Activated effector memory CD4-positive, alpha-beta T cell treated with Interleukin-2 at 50 U/mL for 16 hours (primary cell): Measurements from ENCODE around the gene ABAT.
A peak's percentile ranks its signal among the peaks of the same experiment; 100 is the strongest.
"Not testable (repeated sequence)": the region's sequence is repeated elsewhere in the genome, so short reads cannot be mapped to it uniquely, and the experiment has no call there.

Experiments
- DNase-seq: peaks from one replicate; pipeline ENCODE4 v3.0.0-alpha.2; 2020

ABAT gene

DNA sequence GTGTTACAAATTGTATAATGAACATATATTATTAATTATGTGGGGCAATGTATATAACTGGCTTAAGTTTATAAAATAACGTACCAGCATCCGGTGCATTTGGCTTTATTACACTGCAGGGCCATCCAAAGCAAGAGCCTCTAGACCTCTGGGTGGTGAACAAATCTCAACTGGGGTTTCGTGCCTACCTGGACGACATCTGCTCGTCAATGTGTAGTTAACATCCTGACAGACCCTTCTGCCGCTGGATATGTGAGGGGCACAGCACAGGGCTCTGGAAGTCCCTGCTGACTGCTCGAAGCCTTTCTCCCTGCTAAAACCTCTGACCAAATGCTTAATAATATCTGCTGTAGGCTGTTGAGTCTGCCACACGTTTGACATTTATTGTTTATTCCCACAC is 120.7 kb downstream of the ABAT start:
- DNase-seq: no peak

DNA sequence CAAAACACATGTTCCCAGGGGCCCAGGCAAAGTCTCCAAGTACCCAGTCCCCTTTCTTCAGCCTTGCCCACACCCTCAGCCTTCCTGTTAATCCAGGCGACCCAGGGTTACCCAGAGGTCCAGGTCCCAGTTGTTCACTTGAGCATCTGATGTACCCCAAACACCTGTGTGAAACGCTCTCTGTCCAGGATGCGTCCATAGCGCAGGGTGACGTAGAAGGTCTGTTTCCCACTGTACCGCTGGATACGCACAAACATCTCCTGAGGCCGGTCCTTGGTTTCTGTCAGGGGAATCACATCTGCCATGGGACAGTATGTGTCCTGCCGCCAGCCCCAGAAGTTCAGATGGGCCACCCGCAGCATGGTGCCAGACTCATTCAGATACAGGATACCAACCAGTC is 121.4 kb downstream of the ABAT start:
- no peak for DNase-seq

DNA sequence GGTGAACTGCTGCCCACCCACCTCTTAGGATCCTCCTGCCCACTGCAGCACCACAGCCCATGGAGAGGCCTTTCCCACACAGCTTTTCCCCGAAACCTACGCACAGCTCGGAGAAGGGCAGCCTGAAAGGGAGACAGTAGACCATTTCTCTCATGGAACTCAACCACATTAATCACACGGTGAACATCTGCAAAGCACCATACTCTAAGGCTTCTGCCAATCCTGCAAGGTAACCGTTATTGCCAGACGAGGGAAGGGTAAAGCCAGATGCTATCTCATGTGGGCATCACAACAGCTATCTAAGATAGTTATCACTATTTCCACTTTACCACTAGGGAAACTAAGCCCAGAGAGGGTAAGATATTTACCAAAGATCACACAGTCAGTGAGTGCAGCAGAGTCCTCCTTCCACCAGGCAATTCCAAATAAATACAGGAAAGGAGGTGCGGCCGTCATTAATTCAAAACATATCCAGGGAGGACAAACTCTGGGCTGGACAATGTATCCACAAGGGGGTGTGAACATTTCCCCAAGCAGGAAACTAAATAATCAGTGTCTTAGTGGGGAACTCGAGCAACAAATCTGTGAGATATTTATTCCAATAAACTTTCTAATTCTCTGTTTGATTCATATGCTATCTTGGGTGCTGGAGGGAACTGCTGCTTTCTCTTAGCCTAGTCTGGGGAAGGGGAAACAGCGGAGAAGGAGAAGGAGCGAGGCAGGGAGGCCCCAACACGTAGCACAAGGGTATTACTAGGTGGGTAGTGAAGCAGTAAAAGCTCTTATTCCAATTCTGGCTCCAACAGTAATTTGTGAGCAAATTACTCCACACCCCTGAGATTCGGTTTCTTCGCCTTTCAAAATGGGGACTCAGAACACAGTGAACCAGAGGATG is 122.3 kb downstream of the ABAT start:
- no peak for DNase-seq

DNA sequence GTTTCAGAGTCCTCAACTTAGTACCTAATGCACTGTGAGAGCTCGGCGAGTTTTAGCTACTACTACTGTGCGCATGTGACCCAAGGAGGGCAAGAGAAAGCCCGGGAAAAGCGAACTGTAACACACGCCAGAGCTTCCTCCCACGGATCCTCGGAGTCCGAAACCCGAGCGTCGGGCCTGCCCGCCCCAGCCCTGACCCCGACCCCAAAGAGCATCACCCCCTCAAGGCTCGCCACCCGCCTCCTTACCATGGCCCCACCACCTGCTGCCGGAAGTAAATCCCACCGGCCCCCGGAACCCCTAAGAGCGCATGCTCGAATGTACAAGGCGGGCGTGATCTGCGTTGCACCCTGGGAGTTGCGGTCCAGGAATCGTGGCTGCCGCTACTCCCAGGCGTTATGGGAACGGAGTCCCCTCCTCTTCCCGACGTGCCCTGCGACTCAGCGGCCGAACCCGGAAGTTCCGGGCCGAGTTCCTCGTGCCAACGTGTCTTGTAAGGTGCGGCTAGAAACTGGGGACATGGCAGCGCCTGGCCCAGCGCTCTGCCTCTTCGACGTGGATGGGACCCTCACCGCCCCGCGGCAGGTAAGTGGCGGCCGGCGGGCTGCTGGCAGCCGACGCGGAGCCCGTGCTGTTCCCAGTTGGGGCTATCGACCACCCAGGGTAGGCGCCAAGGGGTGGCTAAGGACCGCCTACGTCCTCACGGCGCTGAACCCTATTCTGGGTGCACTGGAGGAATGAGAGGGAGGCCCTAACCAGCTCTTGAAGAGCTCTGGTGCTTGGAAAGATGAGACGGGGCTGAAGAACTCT is 123.2 kb downstream of the ABAT start, which contains the start of the genes PMM2 and TMEM186:
Gene PMM2 (plus strand): TSS at position 476 of the 810 bp plus-strand sequence. CDS start 44 bp downstream, at position 520.
Gene TMEM186 (minus strand): TSS at position 276 of the 810 bp plus-strand sequence. CDS start 25 bp downstream, at position 251.
- DNase-seq: peak; percentile 93

DNA sequence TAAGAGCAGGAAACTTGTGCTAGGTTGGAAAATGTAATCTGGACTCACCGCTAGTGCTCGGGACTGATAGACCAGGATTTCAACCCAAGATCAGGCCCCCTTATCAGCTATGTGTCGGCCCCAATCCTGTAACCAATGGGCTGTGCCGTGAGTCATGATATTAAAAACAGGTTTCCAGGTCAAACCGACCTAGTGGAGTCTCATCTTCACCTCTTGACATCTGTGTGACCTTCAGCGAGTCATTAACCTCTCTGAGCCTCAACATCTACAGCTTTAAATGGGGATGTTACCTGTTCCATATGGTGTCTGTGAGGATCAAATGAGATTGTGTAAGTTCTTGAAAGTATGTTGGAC is 123.7 kb downstream of the ABAT start:
- no peak for DNase-seq

DNA sequence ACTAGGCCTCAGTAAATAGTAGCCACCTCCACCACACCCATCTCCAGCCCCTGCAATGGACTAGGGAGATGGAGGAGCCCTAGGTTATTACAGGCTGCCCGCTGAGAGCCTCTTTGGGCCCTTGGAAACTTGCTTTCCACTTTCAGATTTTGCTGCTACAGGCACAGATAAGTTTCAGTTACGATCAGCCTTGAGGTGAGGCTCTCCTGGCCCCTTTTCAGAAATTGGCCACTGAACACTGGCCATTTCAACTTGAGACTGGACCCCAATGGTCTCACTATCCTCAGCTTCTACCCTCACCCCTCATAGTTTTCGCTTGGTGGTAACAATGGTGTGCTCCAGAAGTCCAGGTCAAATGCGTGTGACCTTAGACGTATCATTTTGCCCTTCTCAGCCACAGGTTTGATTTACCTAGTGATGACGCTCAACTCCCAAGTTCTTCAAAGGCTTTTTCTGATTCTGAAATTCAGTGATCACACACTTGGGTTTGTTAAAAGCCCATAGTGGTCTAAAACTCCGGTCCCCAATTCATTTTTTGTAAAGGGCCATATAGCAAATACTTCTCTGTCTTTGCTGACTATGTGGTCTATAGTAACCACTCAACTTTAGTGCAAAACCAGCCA is 124.2 kb downstream of the ABAT start:
- DNase-seq: no peak

DNA sequence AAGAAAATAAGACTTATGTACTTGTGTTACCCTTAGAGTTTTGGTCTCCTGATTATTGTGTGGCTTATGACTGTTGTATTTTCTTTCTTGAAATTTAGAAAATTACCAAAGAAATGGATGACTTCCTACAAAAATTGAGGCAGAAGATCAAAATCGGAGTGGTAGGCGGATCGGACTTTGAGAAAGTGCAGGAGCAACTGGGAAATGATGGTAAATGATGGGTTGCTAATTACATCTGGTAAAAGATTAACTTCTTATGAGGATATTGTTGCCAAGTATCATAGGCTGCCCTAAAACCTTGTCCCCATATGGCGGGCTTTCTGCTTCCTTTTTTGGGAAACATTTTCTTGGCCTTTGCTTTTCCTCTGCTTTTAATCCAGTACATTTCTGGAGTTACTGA is 127.3 kb downstream of the ABAT start:
- no peak for DNase-seq

DNA sequence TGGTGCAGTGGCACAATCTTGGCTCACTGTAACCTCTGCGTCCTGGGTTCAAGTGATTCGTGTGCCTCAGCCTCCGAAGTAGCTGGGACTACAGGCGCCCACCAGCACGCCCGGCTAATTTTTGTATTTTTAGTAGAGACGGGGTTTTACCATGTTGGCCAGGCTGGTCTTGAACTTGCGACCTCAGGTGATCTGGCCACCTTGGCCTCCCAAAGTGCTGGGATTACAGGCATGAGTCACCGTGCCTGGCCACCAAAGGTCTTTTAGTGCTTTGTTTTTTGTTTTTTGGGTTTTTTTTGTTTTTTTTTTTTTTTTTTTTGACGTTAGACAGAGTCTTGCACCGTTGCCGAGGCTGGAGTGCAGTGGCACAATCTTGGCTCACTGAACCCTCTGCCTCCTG is 129.3 kb downstream of the ABAT start:
- DNase-seq: not testable (repeated sequence)

DNA sequence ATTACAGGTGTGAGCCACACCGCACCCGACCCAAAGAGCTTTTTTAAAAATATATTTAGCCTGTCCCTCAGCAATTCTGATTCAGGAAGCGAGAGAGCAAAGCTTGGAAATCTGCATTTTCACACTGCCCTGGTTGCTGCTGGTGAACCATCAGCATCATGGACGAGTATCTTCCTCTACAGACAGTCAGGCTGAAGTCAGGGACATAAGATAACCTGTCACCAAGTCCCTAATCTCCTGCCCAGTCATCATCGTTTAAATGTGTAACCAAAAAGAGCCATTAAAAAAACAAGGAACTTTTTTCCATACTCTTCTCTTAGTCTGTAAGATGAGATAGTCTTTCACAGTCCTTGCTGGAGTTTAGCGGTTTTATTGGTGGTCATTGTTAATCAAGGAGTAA is 129.9 kb downstream of the ABAT start:
- DNase-seq: no peak

DNA sequence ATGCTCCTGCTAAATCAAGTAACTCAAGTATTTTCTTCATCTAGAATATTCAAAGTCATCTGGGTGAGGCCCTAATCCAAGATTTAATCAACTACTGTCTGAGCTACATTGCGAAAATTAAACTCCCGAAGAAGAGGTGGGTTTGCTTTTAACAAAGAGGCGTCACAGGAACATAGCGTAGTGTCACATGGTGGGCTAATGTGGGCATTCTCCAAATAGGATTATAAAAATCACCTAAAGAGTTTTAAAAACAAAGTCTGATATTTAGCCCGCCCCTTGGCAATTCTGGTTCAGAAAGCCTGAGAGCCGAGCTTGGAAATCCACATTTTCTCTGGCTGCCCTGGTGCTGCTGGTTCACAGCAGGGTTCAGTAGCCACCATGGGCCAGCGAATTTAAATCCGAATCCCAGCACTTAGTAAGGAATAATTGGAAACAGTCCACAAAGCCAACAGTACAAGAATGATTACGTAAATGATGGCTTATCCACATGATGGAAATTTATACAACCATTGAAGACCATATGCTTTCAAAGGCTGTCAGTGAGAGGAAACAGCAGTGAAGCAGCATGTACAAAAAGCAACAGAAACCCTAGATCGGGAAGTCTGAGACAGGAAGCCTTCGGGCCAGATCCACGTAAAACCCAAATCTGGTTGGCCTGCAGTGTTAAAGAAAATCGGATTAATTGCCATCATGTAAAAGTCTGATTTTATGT is 132.0 kb downstream of the ABAT start:
- DNase-seq: no peak

DNA sequence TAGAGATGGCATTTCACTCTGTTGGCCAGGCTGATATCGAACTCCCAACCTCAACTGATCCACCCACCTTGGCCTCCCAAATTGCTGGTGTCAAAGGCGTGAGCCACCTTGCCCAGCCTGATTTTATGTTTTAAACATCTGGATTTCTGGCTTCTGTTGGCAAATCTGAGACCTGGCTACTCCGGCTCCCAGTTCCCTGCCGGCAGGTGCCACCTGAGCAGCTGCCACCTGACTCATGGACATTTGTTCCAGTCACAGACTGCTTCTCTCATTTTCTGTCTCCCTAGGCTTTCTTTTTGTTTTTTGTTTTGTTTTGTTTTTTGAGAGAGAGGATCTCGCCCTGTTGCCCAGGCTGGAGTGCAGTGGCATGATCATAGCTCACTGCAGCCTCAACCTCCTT is 132.8 kb downstream of the ABAT start:
- DNase-seq: no peak

DNA sequence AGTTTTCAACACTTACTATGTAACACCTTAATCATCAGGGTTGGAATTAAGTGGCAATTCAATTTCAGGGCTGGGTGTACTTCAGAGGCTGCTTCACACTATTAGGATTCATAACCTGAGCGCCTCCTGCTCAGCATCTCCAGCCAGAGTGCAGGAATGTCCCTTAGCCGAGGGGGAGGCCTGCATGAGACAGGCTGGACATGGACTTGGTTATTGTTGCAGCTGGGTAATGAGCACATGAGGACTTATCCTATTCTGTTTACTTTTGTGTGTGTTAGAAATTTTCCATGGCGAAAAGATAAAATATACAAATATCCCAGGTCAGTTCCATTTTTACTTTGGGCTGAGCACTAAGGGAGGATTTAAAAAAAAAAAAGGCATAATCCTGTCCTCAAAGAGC is 133.6 kb downstream of the ABAT start:
- no peak for DNase-seq

DNA sequence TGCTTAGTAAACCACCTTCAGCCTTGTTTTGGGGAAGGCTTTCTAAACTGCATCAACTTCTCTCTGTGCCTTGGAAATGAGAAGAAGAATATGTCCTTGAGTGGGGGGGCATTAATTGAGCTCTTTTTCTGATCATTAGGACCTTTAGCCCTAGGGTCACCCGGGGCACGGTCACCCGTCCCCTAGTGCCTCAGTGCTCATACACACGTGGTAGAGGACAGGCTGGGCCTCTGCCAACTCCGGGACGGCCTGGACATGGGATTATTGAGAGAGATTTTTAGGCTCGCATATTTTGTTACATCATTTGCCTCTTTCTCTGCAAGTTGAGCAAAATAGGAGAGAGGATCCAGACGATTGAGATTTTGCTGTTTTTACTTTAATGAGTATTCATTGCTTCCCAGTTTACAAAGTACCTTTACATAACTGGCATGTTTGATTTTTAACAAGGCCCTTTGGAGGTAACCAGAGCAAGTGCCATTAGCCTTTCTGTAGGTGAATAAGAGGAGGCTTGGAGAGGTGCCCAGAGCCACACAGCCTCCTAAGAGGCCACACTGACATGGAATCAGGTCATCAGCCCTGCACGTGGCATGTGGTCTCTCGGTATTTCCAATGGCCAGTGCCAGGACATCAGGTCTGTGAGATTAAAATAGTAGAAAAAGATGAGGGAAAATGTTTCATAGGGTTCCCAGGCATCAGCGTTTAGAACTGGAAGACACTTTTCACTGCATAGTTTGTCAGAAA is 134.4 kb downstream of the ABAT start:
- DNase-seq: no peak

DNA sequence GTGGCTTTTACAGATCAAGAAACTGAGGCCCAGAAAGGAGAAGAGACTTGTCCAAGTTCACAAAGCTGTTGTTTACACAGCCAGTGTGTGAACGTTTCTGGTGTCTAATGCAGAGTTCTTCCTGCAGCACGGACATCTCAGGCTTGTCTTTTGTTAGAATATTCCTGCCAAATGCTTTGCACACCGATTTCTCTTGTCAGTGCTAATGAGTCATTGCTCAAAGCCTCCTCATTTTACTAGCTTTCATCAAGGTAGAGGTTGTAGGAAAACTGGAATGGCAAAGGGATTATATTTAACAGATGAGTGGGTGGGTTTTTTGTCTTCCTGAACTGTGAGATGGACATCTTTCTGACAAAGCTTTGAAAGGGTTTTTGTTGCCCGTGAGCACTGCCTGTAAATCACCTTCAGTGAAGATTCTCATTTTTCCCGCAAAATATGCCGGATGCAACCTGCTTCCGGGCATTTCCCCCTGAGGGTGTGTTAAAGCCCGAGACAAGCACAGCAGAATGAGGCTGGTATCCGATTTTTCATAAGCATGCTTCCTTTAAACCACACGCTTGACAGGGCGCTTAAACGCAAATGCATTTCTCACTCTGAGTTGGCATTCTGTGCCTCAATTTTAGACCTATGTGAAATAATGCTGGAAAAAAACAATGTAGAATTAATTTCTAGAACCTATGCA is 137.9 kb downstream of the ABAT start:
- DNase-seq: no peak

DNA sequence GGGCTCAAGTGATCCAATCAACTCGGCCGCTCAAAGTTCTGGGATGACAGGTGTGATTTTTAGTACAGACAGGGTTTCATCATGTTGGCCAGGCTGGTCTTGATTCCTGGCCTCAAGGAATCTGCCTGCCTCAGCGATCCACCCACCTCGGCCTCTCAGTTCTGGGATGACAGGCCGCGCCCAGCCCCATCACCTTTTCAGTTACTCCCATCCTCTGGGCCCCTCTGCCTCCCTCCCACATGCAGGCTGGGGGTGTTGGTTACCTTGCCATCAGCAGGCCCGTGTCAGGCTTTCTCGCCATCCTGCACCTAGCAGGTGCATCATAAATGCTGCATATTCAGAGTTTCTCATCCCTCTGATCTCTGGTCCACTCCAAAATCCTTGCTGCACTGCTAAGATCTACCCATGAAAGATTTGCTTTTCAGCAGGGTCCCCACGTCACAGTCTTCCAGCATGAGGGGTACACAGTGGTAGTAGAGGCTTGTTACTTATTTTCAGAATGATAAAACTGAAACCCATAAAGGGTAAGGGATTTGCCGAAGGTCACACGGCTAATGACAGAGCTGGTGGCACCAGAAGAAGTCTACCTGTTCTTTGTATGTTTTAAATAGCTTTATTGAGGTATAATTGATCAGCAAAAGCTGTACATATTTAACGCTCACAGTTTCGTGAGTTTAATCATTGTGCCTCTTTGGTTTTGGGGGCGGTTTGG is 139.8 kb downstream of the ABAT start:
- no peak for DNase-seq

DNA sequence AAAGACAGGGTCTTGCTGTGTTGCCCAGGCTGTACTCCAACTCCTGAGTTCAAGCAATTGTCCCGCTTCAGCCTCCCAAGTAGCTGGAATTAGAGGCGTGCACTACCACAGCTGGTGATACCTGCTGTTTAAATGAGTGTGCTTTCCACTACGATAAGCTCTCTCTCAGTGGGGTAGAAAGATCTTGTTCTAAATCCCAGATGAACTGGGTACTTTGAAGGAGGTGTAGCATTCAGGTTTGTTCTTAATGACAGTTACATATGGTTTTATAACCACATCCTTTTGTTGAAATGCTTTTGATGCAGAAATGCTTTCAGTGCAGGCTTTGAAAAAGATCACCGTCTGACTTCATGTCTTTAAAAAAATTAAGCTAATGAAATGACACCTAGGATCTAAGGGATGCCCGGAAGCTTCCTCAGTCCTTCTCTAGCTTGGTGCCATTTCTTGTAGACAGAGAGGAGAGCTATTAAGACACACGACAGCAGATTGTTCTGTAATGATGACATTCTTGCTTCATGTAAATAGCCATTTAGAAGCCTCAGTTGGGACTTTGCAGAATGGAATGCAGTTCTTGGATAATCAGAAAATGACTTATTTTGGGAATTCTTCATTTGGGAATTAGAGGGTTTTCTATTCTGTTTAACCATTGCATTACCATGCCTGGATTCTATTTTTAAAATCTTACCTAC is 142.7 kb downstream of the ABAT start:
- no peak for DNase-seq

DNA sequence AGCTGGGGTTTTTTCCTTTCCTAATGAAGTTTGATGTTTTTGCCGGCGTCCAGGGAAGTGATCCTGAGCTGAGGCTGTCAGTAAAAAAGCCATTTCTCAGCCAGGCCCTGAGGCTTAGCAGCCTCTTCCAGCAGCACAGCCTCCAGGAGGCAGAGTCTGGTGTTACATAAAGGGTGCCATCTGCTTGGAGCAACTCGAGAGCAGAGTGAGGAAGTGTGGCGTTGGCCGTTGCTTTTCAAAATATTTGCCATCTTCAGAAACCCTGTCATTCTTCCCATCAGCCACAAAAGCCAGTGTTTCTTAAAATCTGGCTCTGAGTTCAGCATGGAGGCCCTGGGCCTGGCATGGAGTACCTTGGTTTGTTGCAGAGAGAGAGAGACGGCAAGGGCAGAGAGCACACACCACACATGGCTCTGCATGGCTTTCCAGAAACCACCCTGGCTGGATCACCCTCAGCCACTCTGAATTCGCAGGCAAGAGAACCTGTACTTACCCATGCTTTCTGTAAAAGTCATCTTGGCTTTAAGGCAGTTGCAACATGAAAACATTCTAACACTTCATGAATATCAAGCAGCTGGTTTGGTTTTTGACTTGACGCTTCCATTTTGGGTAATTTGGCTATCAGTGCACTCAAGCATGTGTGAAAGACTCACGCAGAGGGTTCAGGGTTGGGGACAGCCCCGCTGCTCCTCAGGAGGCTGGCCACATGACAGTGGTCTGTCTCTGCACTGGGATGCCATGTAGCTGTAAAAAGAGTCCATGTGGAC is 144.3 kb downstream of the ABAT start:
- no peak for DNase-seq

DNA sequence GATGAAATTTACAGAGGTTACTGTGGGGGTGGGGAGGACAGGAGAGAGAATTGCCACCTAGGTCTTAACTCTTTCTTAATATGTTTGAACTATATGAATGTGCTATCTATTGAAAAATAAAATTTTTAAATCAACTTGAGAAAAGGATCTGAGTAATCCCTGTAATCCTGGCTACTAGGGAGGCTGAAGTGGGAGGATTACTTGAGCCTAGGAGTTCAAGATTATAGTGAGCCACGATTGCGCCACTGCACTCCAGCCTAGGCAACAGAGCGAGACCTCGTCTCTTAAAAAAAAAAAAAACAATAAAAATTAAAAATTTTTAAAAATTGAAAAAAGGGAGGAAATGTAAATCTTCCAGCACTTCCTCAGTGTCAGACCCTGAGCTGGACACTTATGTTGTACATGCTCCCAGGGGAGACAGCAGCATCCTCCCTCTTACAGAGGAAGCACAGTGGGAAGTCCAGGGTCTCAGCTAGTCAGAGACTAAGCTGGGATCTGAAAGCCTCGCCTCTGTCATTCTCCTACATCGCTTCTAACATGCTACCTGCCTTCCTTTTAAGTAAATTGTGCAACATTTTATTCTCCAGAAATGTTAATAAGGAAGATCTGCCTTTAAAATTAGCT is 145.1 kb downstream of the ABAT start:
- no peak for DNase-seq

DNA sequence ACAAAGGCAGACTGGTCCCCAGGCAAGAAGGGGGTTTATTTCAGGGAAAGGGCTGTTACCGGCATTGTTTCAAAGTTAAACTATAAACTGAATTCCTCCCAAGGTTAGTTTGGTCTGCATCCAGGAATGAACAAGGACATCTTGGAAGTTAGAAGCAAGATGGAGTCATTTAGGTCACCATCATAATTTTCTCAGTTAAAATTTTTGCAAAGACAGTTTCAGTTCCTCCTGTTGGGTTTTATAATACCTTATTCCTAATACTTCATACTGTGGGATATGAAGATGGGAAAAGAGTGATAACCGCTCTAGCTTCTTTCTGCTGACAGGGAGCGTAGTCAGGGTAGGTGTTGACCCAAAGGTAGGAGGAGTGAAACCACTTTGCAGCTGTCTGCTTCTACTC is 148.0 kb downstream of the ABAT start:
- no peak for DNase-seq
